Measurements from ENCODE around the gene FBXO30.

FBXO30 gene

GRCh38 chr6:145809785-145810184 lies 4.8 kb downstream of the FBXO30 start:
- no peak overlapping the region for H3K27ac ChIP-seq
- TF ChIP-seq CTCF (conservative IDR thresholded peaks at IDR 0.05): no peak

GRCh38 chr6:145809211-145809610 lies 5.4 kb downstream of the FBXO30 start:
- no peak overlapping the region for H3K27ac ChIP-seq
- TF ChIP-seq CTCF (conservative IDR thresholded peaks at IDR 0.05): no peak

- no peak for TF ChIP-seq CTCF (conservative IDR thresholded peaks at IDR 0.05)
- H3K27ac ChIP-seq: no peak overlapping the region
Observed at GRCh38 chr6:145808239-145808638, 6.4 kb downstream of the FBXO30 start.

GRCh38 chr6:145802141-145802540 lies 12.5 kb downstream of the FBXO30 start:
- no peak overlapping the region for H3K27ac ChIP-seq
- TF ChIP-seq CTCF (conservative IDR thresholded peaks at IDR 0.05): no peak

GRCh38 chr6:145801021-145801420 lies 13.6 kb downstream of the FBXO30 start:
- no peak overlapping the region for H3K27ac ChIP-seq
- TF ChIP-seq CTCF (conservative IDR thresholded peaks at IDR 0.05): no peak

- no peak overlapping the region for H3K27ac ChIP-seq
- TF ChIP-seq CTCF (conservative IDR thresholded peaks at IDR 0.05): no peak
Observed at GRCh38 chr6:145798530-145798929, 16.1 kb downstream of the FBXO30 start.

- no peak for TF ChIP-seq CTCF (conservative IDR thresholded peaks at IDR 0.05)
Observed at GRCh38 chr6:145789443-145789842, 25.2 kb downstream of the FBXO30 start.

GRCh38 chr6:145787688-145788087 lies 26.9 kb downstream of the FBXO30 start:
- no peak for TF ChIP-seq CTCF (conservative IDR thresholded peaks at IDR 0.05)
- H3K27ac ChIP-seq: no peak overlapping the region

More at GRCh38 chr6:145789443-145789842, 25.2 kb downstream of the FBXO30 start:
- H3K27ac ChIP-seq: no peak overlapping the region

Data from VCaP (cell line).